ENCODE data around the gene PLA2G4F. TPM values are rescaled to one million over a fixed set of nuclear protein-coding genes. Genes with fewer than 3 reads are reported as not detected.

Gene PLA2G4F
- total RNA-seq, 1 experiment from 2014 or later = not detected

- no peak overlapping the region for H3K56ac ChIP-seq (ENCODE audit: insufficient read length, low read depth, low read length)
- no peak overlapping the region for H3T11ph ChIP-seq (ENCODE audit: low read length)
- no peak overlapping the region for H4K5ac ChIP-seq (ENCODE audit: insufficient read length, low read depth, low read length)
- H3K79me1 ChIP-seq (ENCODE audit: insufficient read depth, low read depth, low read length, poor library complexity, severe bottlenecking) = no peaks in the 10 kb centered on the region
- no peak for TF ChIP-seq CTCF (conservative IDR thresholded peaks at IDR 0.05)
- no peaks in the 10 kb centered on the region for H3K36me3 Mint-ChIP-seq (ENCODE audit: insufficient read depth in 1 of 3, low read depth in 3 of 3)
- no peak overlapping the region for H4K91ac ChIP-seq (ENCODE audit: insufficient read length, low read depth, low read length)
- peaks cover 14 to 16% of the 10 kb centered on the region in 2 experiments for H3K4me1 Mint-ChIP-seq
- H3K4me2 ChIP-seq (ENCODE audit: insufficient read depth, insufficient read length, low read length) = no peak overlapping the region
- H3K9me3 Mint-ChIP-seq = no peaks in the 10 kb centered on the region; a peak in 1 of 5 replicates
- H3K23ac ChIP-seq (ENCODE audit: insufficient read length, low read depth, low read length) = no peak overlapping the region
- no peak overlapping the region for H3K14ac ChIP-seq (ENCODE audit: insufficient read depth, low read length)
- no peak overlapping the region for H2BK5ac ChIP-seq (ENCODE audit: insufficient read length, low read length)
- no peak overlapping the region for H3K27ac ChIP-seq (ENCODE audit: insufficient read length, low read depth, low read length)
- no peak overlapping the region for H2AFZ ChIP-seq (ENCODE audit: low read length)
- no peak overlapping the region for H3K9ac ChIP-seq (ENCODE audit: extremely low read depth, insufficient read length, low read length)
- no peak overlapping the region for H3K4me3 Mint-ChIP-seq
- H2AK5ac ChIP-seq (ENCODE audit: insufficient read length, low read length) = no peak overlapping the region
- no peak overlapping the region; a peak in 1 of 7 replicates for H3K27ac Mint-ChIP-seq
- H3K4me1 ChIP-seq (ENCODE audit: insufficient read depth, low read length) = no peaks in the 10 kb centered on the region; the same call in 1 of the 2 replicates
- H3K23me2 ChIP-seq (ENCODE audit: insufficient read length, low read depth, low read length, poor library complexity, severe bottlenecking) = no peaks in the 10 kb centered on the region
- no peaks in the 10 kb centered on the region for H3K79me2 ChIP-seq (ENCODE audit: insufficient read depth, low read length)
- no peaks in the 10 kb centered on the region for H3K27me3 ChIP-seq (ENCODE audit: insufficient read depth, low read length)
- DNase-seq = no peak
- H2BK20ac ChIP-seq (ENCODE audit: low read depth, low read length, poor library complexity, severe bottlenecking) = no peak overlapping the region
- H3K9me3 ChIP-seq (ENCODE audit: control insufficient read depth, low read depth, low read length) = no peaks in the 10 kb centered on the region
- no peak overlapping the region for H3K4ac ChIP-seq (ENCODE audit: low read depth, low read length)
- H2BK120ac ChIP-seq (ENCODE audit: low read depth, low read length, poor library complexity, severe bottlenecking) = no peak overlapping the region
- H3K18ac ChIP-seq (ENCODE audit: insufficient read length, low read depth, low read length) = no peak overlapping the region
- no peak overlapping the region for H4K8ac ChIP-seq (replicated peaks; ENCODE audit: insufficient read length, low read depth, low read length)
- no peak overlapping the region for H2BK15ac ChIP-seq (ENCODE audit: low read depth, low read length)
- no CpG with 5 or more reads among the region's 7 CpGs for WGBS (ENCODE audit: extremely low coverage, insufficient read length, low lambda C conversion rate)
- no peaks in the 10 kb centered on the region; the same call in 1 of the 2 replicates for H3K27me3 Mint-ChIP-seq (ENCODE audit: low read depth)
- H4K20me1 ChIP-seq (ENCODE audit: control insufficient read depth, insufficient read depth, insufficient read length) = no peaks in the 10 kb centered on the region
- no peak overlapping the region for H2BK12ac ChIP-seq (ENCODE audit: insufficient read length, low read depth, low read length)
These were observed 66.1 kb downstream of the PLA2G4F start for GRCh38 chr15:42090370-42090769.
